CD4-positive, alpha-beta T cell (primary cell): ENCODE data around the gene MIS12. TPM values are rescaled to one million over a fixed set of nuclear protein-coding genes. Genes with fewer than 3 reads are reported as not detected.

Source experiments
- ATAC-seq: fragments of 200-7000 bp; cut with Tn5 transposase; one replicate; pipeline ENCODE4 v1.10.0; 2022; ENCODE audit warnings: mild to moderate bottlenecking; ENCODE audit not compliant: poor library complexity
- CTCF ChIA-PET: fragments of 350-600 bp; sonication (Branson Sonifier 250); formaldehyde crosslinking; loops from one replicate; lab custom pipeline; 2021; ENCODE audit warnings: antibody characterized with exemption, inconsistent platforms; lab: Charles Lee
- POLR2A ChIA-PET: fragments of 350-600 bp; sonication (Branson Sonifier 250); formaldehyde crosslinking; loops from one replicate; lab custom pipeline; 2021; ENCODE audit warnings: antibody characterized with exemption, inconsistent platforms; lab: Charles Lee
- DNase-seq, 14 experiments: peaks; one replicate each; pipeline ENCODE4 v3.0.0-alpha.2; 2013 to 2020; ENCODE audit warnings: mixed read lengths in 2 of 14
- H3K27ac ChIP-seq, 2 donors: one replicate each; pipeline versions ENCODE4 v1.5.1 to v1.7.0; 2013; ENCODE audit warnings: low read length in 2 of 2, low read depth in 1 of 2, mild to moderate bottlenecking in 1 of 2
- H3K27me3 ChIP-seq, 2 experiments: 1 replicate in 1 of 2; 2 replicates in 1 of 2; pipeline versions ENCODE4 v1.6.1 to v1.7.0; 2013; ENCODE audit warnings: low read length in 2 of 2, control low read depth in 1 of 2, mild to moderate bottlenecking in 1 of 2, moderate library complexity in 1 of 2; ENCODE audit not compliant: insufficient read depth in 2 of 2, control insufficient read depth in 1 of 2
- H3K36me3 ChIP-seq: one replicate; pipeline ENCODE4 v1.6.1; 2013; ENCODE audit warnings: low read length, control low read depth; ENCODE audit not compliant: insufficient read depth
- H3K4me1 ChIP-seq: one replicate; pipeline ENCODE4 v1.6.1; 2013; ENCODE audit warnings: low read length, control low read depth; ENCODE audit not compliant: insufficient read depth
- H3K4me3 ChIP-seq: one replicate; pipeline ENCODE4 v1.5.1; 2013; ENCODE audit warnings: mild to moderate bottlenecking, low read length, moderate library complexity
- H3K9me3 ChIP-seq, 2 experiments: 1 replicate in 1 of 2; 2 replicates in 1 of 2; pipeline versions ENCODE4 v1.6.1 to v1.7.0; 2013; ENCODE audit warnings: low read length in 2 of 2, mild to moderate bottlenecking in 2 of 2, control low read depth in 1 of 2, moderate library complexity in 1 of 2; ENCODE audit not compliant: control insufficient read depth in 1 of 2, insufficient read depth in 1 of 2
- H3K27ac Mint-ChIP-seq: one replicate; pipeline ENCODE4 v1.8.0; 2020; ENCODE audit warnings: mixed read lengths
- H3K27me3 Mint-ChIP-seq: one replicate; pipeline ENCODE4 v1.8.0; 2021; ENCODE audit warnings: mixed read lengths
- H3K36me3 Mint-ChIP-seq: one replicate; pipeline ENCODE4 v1.8.0; 2021; ENCODE audit warnings: low read depth, mixed read lengths
- H3K4me1 Mint-ChIP-seq: one replicate; pipeline ENCODE4 v1.8.0; 2021; ENCODE audit warnings: low read depth, mixed read lengths
- H3K4me3 Mint-ChIP-seq: one replicate; pipeline ENCODE4 v1.8.0; 2020; ENCODE audit warnings: mild to moderate bottlenecking, mixed read lengths
- H3K9me3 Mint-ChIP-seq: one replicate; pipeline ENCODE4 v1.8.0; 2020; ENCODE audit warnings: mixed read lengths
- CTCF ChIP-seq: fragments of 200-600 bp; IDR thresholded peaks from one replicate; pipeline ENCODE4 v1.8.0; 2022; ENCODE audit warnings: antibody characterized with exemption, mild to moderate bottlenecking
- intact Hi-C, 2 experiments: fragments of 100-400 bp; cut with DNase I in 1 of 2; cut with micrococcal nuclease in 1 of 2; formaldehyde crosslinking; loops; one replicate each; pipeline versions ENCODE4 v1.15.1 to v1.9.0; 2023 to 2025; cut with DNase I, micrococcal nuclease
- total RNA-seq, 174 experiments: library from RNA in 2 of 174; stranded (reverse) in 2 of 174; gene quantifications; one replicate each; pipeline ENCODE4 v1.2.3 and lab custom pipeline; 2021 to 2026

Gene MIS12
- total RNA-seq, 2 experiments from 2014 or later = 19.2 to 20.3 TPM

DNA sequence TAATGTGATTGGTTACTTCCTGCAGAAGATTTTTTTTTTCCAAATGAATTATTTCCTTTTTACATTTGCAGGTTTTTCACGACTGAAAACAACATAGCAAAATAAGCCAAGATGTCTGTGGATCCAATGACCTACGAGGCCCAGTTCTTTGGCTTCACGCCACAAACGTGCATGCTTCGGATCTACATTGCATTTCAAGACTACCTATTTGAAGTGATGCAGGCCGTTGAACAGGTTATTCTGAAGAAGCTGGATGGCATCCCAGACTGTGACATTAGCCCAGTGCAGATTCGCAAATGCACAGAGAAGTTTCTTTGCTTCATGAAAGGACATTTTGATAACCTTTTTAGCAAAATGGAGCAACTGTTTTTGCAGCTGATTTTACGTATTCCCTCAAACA, 2.4 kb downstream of the MIS12 start:
- intact Hi-C loops = loop anchor here (5.0 to 10.0 kb wide), 4 partner anchors 74 to 1156 kb away; partner anchors contain the start of genes KIAA0753 (in 1 of the 2), NLRP1 (in 1 of the 2), NUP88 (in 1 of the 2) and TXNDC17 (in 1 of the 2)
- H3K36me3 ChIP-seq = peaks cover 33% of the 10 kb centered on the region
- peaks cover 27% of the 10 kb centered on the region for H3K4me1 ChIP-seq
- Mint-ChIP-seq H3K9me3 (no peaks in the 10 kb centered on the region), H3K4me3 (no peak overlapping the region), H3K4me1 (peaks cover 44% of the 10 kb centered on the region), H3K36me3 (peaks cover 50% of the 10 kb centered on the region), H3K27me3 (no peaks in the 10 kb centered on the region), H3K27ac (peak overlapping the region; percentile 96)
- POLR2A ChIA-PET = interaction anchor here (5.3 kb wide), 1 partner anchor 11 kb away, joined by 51 read pairs; a partner anchor contains a TSS
- no peaks in the 10 kb centered on the region for H3K9me3 ChIP-seq
- ATAC-seq = no peak
- no peak overlapping the region for H3K27ac ChIP-seq
- TF ChIP-seq CTCF = no peak
- CTCF ChIA-PET = interaction anchor here (0.6 kb wide), 1 partner anchor 49 kb away, joined by 5 read pairs; the partner anchor contains the start of gene C1QBP
- no peaks in the 10 kb centered on the region for H3K27me3 ChIP-seq
- no peak overlapping the region for H3K4me3 ChIP-seq
- no peak for DNase-seq

DNA sequence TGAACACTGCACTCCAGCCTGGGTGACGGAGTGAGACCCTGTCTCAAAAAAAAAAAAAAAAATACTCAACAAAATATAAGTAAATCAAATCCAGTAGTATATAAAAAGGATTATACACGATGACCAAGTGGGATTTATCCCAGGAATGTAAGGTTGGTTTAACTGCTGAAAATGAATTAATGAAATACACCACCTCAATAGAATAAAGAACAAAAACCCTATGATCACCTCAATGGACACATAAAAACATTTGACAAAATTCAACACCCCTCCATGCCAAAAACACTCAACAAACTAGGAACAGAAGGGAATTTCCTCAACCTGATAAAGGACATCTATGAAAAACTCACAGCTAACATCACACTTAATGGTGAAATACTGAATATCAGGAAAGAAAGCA, 6.6 kb downstream of the MIS12 start:
- Mint-ChIP-seq H3K9me3 (no peaks in the 10 kb centered on the region), H3K4me3 (no peak overlapping the region), H3K27ac (no peak overlapping the region), H3K36me3 (peaks cover 28% of the 10 kb centered on the region), H3K4me1 (peaks cover 5% of the 10 kb centered on the region), H3K27me3 (no peaks in the 10 kb centered on the region)
- no peak for TF ChIP-seq CTCF
- Histone ChIP-seq H3K4me1 (no peaks in the 10 kb centered on the region), H3K27ac (no peak overlapping the region), H3K36me3 (peaks cover 23% of the 10 kb centered on the region), H3K9me3 (no peaks in the 10 kb centered on the region), H3K4me3 (no peak overlapping the region), H3K27me3 (no peaks in the 10 kb centered on the region)
- no peak for ATAC-seq
- ChIA-PET CTCF (no interaction called here), POLR2A (no interaction called here)
- no peak for DNase-seq
- intact Hi-C loops = loop anchor here in 1 of 2 experiments (10.0 kb wide), 1 partner anchor 1522 kb away; the partner anchor contains the start of gene RNASEK

DNA sequence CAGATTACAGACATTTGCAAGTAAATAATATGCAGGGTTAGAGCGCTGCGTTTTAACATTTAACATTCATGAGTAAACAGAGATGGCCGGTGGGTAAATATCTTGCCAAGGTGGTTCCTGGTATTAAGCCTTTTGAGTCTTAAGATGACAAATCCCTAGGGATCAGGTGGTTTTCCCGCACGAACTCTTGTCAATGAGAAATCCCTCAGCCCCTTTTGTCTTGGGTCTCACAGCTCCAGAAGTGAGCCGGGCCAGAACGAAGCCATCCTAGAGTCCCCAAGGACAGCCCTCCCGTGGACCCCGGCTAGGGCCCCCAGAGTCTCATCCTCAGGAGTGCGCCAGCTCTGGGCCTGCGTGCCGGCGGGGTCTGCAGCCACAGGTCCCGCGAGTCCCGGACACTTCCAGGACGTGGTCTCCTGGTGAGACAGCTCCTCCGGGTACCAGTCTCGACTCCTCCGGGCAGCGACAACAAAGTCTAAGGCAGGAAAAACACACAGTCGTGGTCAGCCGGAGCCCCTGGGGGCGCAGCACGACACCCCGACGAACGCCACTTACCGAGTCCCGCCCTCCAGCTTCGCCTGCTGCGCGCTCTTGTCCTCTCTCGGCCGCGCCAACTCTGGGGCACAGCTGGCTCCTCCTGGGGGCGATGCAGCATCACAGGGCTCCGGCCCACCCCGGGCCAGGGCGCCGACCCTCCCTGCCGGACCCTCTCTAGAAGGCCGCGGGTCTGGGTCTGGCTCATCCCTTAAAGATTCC, 13.3 kb downstream of the MIS12 start:
- peak overlapping the region; percentile 64 for H3K4me3 ChIP-seq
- peaks cover 14% of the 10 kb centered on the region for H3K36me3 ChIP-seq

More for the DNA sequence above, 13.3 kb downstream of the MIS12 start:
- Mint-ChIP-seq H3K4me1 (peaks cover 21% of the 10 kb centered on the region), H3K27ac (peak overlapping the region; percentile 83), H3K27me3 (no peaks in the 10 kb centered on the region), H3K9me3 (no peaks in the 10 kb centered on the region), H3K36me3 (peaks cover 41% of the 10 kb centered on the region), H3K4me3 (peak overlapping the region; percentile 93)
- DNase-seq (peak in 2 of 14 experiments; percentile 25 to 36), ATAC-seq (no peak)
- H3K27ac ChIP-seq = no peak overlapping the region
- ChIA-PET CTCF (interaction anchor here (0.7 kb wide), 1 partner anchor 60 kb away, joined by 3 read pairs; the partner anchor contains the start of gene C1QBP), POLR2A (interaction anchor here (0.7 to 5.4 kb wide), 4 partner anchors 13 to 80 kb away, joined by 3 to 51 read pairs (median 8); partner anchors contain the start of genes DERL2, MIS12, NUP88 and RPAIN)
- H3K9me3 ChIP-seq = no peaks in the 10 kb centered on the region
- H3K27me3 ChIP-seq = no peaks in the 10 kb centered on the region
- peaks cover 17% of the 10 kb centered on the region for H3K4me1 ChIP-seq
- no peak for TF ChIP-seq CTCF
- intact Hi-C loops = loop anchor here (1.0 to 10.0 kb wide), 3 partner anchors 12 to 1515 kb away; partner anchors contain the start of genes DERL2 (in 1 of the 2), MIS12 (in 1 of the 2) and RNASEK (in 1 of the 2)
